ENCODE data around the gene SURF2.

SURF2 gene

GRCh38 chr9:133384736-133385321 lies 28.5 kb downstream of the SURF2 start:
- in situ Hi-C loops (cut with HindIII; ENCODE audit: low sequenced_read_pairs) = no loop called here
- TF ChIP-seq, protein P1, sequence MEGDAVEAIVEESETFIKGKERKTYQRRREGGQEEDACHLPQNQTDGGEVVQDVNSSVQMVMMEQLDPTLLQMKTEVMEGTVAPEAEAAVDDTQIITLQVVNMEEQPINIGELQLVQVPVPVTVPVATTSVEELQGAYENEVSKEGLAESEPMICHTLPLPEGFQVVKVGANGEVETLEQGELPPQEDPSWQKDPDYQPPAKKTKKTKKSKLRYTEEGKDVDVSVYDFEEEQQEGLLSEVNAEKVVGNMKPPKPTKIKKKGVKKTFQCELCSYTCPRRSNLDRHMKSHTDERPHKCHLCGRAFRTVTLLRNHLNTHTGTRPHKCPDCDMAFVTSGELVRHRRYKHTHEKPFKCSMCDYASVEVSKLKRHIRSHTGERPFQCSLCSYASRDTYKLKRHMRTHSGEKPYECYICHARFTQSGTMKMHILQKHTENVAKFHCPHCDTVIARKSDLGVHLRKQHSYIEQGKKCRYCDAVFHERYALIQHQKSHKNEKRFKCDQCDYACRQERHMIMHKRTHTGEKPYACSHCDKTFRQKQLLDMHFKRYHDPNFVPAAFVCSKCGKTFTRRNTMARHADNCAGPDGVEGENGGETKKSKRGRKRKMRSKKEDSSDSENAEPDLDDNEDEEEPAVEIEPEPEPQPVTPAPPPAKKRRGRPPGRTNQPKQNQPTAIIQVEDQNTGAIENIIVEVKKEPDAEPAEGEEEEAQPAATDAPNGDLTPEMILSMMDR (IDR thresholded peaks at IDR 0.05; ENCODE audit: low read depth, low read length, missing control alignments) = no peak
- H3K4me3 ChIP-seq (ENCODE audit: low read depth, low read length) = no peak overlapping the region
- no peak for DNase-seq (ENCODE audit: low read depth)

DNA sequence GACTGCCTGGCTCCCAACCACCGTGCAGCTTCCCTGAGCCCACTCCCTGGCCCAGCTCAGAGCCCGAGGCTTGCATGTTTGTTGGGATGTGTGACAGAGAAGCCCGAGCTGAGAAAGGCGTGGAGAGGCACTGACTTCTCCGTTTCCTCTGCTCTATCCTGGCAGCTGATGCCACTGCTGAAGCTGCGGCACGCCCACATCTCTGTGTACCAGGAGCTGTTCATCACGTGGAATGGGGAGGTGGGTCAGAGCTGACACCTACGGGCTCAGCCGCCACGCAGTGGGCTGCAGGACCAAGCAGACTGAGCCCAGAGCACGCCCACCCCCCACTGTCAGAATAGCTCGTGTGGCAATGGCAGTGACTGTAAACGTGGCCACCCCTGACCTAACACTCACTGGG lies 29.1 kb downstream of the SURF2 start:
- in situ Hi-C loops (cut with HindIII; ENCODE audit: low sequenced_read_pairs) = no loop called here
- H3K4me3 ChIP-seq (ENCODE audit: low read depth, low read length) = no peak overlapping the region
- no peak for DNase-seq (ENCODE audit: low read depth)
- TF ChIP-seq, protein P1 (IDR thresholded peaks at IDR 0.05; ENCODE audit: low read depth, low read length, missing control alignments) = no peak

- TF ChIP-seq, protein P1 (IDR thresholded peaks at IDR 0.05; ENCODE audit: low read depth, low read length, missing control alignments) = no peak
- in situ Hi-C loops (cut with HindIII; ENCODE audit: low sequenced_read_pairs) = no loop called here
Observed at GRCh38 chr9:133386338-133386737, 30.0 kb downstream of the SURF2 start.

DNA sequence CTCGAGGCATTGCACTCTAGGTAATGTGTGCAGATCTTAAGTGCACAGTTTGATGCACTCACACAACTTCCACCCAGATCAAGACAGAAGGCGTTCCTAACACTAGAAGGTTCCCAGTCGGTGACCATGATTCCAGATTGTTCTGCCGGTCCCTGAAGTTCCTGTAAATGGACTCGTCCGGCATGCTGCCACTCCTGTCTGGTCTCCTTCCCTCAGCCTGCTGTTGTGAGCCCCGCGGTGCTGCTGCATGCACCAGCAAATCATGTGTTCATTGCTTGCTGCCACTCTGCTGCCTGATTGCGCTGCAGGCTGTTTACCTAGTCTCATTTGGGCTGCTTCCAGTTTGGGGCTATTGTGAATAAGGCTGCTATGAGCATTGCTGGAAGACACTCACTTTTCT lies 31.3 kb downstream of the SURF2 start:
- TF ChIP-seq, protein P1 (IDR thresholded peaks at IDR 0.05; ENCODE audit: low read depth, low read length, missing control alignments) = no peak
- no peak for DNase-seq (ENCODE audit: low read depth)
- in situ Hi-C loops (cut with HindIII; ENCODE audit: low sequenced_read_pairs) = no loop called here
- H3K4me3 ChIP-seq (ENCODE audit: low read depth, low read length) = no peak overlapping the region

More at GRCh38 chr9:133386338-133386737, 30.0 kb downstream of the SURF2 start:
- H3K4me3 ChIP-seq (ENCODE audit: low read depth, low read length) = no peak overlapping the region
- no peak for DNase-seq (ENCODE audit: low read depth)

GRCh38 chr9:133389025-133389557 lies 32.7 kb downstream of the SURF2 start:
- TF ChIP-seq, protein P1 (IDR thresholded peaks at IDR 0.05; ENCODE audit: low read depth, low read length, missing control alignments) = no peak
- in situ Hi-C loops (cut with HindIII; ENCODE audit: low sequenced_read_pairs) = no loop called here
- no peak overlapping the region for H3K4me3 ChIP-seq (ENCODE audit: low read depth, low read length)
- no peak for DNase-seq (ENCODE audit: low read depth)

GRCh38 chr9:133389562-133389961 lies 33.2 kb downstream of the SURF2 start:
- TF ChIP-seq, protein P1 (IDR thresholded peaks at IDR 0.05; ENCODE audit: low read depth, low read length, missing control alignments) = no peak
- H3K4me3 ChIP-seq (ENCODE audit: low read depth, low read length) = no peak overlapping the region
- no peak for DNase-seq (ENCODE audit: low read depth)
- in situ Hi-C loops (cut with HindIII; ENCODE audit: low sequenced_read_pairs) = no loop called here
